ENCODE measurements around the gene COQ6.
"Not testable (repeated sequence)": the region's sequence is repeated elsewhere in the genome, so short reads cannot be mapped to it uniquely, and the experiment has no call there.

COQ6 gene

DNA sequence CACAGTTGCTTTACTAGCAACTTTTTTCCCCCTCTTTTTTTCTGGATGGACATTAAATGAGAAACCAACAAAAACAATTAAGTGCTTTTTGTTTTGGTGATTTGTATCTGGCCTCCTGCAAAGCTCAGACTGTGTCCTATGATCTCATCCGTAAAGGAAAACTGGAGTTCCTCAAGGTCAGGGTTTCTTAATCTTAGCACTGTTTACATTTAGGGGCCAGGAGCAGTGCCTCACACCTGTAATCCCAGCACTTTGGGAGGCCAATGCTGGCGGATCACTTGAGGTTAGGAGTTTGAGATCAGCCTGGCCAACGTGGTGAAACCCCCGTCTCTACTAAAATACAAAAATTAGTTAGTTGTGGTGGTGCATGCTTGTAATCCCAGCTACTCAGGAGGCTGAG lies 41.0 kb downstream of the COQ6 start:
- in situ Hi-C loops (cut with HindIII; ENCODE audit: low pct_ligation_motif_present, low sequenced_read_pairs): no loop called here
- TF ChIP-seq, protein P1, sequence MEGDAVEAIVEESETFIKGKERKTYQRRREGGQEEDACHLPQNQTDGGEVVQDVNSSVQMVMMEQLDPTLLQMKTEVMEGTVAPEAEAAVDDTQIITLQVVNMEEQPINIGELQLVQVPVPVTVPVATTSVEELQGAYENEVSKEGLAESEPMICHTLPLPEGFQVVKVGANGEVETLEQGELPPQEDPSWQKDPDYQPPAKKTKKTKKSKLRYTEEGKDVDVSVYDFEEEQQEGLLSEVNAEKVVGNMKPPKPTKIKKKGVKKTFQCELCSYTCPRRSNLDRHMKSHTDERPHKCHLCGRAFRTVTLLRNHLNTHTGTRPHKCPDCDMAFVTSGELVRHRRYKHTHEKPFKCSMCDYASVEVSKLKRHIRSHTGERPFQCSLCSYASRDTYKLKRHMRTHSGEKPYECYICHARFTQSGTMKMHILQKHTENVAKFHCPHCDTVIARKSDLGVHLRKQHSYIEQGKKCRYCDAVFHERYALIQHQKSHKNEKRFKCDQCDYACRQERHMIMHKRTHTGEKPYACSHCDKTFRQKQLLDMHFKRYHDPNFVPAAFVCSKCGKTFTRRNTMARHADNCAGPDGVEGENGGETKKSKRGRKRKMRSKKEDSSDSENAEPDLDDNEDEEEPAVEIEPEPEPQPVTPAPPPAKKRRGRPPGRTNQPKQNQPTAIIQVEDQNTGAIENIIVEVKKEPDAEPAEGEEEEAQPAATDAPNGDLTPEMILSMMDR (IDR thresholded peaks at IDR 0.05; ENCODE audit: low read depth, low read length, missing control alignments): no peak
- Histone ChIP-seq H3K36me3 (replicated peaks) (peaks cover 7% of the 10 kb centered on the region), H3K4me3 (ENCODE audit: low read depth, low read length) (no peak overlapping the region), H3K27me3 (replicated peaks) (no peaks in the 10 kb centered on the region), H3K27ac (no peak overlapping the region)
- DNase-seq: no peak

DNA sequence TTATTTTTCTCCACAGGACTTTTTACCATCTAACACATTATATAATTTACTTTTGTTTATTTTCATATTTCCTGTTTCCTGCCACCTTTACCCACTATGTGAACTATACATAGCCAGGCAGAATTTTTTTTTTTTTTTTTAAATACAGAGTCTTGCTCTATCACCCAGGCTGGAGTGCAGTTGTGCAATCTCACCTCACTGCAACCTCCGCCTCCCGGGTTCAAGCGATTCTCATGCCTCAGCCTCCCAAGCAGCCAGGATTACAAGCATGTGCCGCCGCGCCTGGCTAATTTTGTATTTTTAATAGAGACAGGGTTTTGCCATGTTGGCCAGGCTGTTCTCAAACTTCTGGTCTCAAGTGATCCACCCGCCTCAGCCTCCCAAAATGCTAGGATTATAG lies 44.8 kb downstream of the COQ6 start:
- H3K4me3 ChIP-seq (ENCODE audit: low read depth, low read length); H3K27me3 ChIP-seq (replicated peaks); H3K36me3 ChIP-seq (replicated peaks); in situ Hi-C loops (cut with HindIII; ENCODE audit: low pct_ligation_motif_present, low sequenced_read_pairs); DNase-seq; H3K27ac ChIP-seq: not testable (repeated sequence)

DNA sequence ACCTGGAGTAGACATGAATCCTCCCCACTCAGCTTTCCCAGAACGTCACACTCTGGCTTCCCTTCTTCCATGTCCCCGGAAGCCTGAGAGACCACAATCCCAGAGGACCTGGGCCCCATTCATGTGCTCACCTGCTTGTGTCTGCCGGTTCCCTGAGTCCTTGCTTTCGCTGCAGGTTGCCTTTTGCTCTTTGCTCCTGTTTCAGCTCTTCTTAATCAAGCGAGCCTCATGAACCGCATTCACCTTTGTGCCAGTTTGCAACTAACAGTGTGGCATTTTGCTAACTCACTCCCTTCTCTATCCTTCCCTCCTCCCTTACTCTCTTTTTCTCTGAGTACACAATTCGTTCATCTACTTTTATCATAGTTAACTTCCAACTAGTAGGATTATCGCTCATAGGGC lies 45.9 kb downstream of the COQ6 start:
- Histone ChIP-seq H3K4me3 (ENCODE audit: low read depth, low read length) (no peak overlapping the region), H3K36me3 (replicated peaks) (peaks cover 2% of the 10 kb centered on the region), H3K27me3 (replicated peaks) (no peaks in the 10 kb centered on the region), H3K27ac (no peak overlapping the region)
- DNase-seq: no peak
- in situ Hi-C loops (cut with HindIII; ENCODE audit: low pct_ligation_motif_present, low sequenced_read_pairs): no loop called here
- TF ChIP-seq, protein P1 (IDR thresholded peaks at IDR 0.05; ENCODE audit: low read depth, low read length, missing control alignments): no peak

DNA sequence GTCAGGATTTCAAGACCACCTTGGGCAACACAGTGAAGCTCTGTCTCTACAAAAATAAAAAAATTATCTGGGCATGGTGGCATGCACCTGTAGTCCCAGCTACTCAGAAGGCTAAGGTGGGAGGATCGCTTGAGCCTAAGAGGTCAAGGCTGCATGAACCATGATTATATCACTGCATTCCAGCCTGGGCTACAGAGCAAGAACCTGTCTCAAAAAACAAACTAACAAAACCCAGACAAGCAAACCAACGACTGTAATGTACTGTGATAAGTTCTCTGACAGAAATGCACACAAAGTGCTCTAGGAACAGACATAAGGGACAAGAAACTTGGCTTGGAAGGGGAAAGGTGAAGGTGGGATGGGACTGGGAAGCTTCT lies 46.6 kb downstream of the COQ6 start:
- Histone ChIP-seq H3K4me3 (ENCODE audit: low read depth, low read length) (no peak overlapping the region), H3K36me3 (replicated peaks) (peaks cover 2% of the 10 kb centered on the region), H3K27ac (no peak overlapping the region), H3K27me3 (replicated peaks) (no peaks in the 10 kb centered on the region)
- in situ Hi-C loops (cut with HindIII; ENCODE audit: low pct_ligation_motif_present, low sequenced_read_pairs): no loop called here
- TF ChIP-seq, protein P1 (IDR thresholded peaks at IDR 0.05; ENCODE audit: low read depth, low read length, missing control alignments): no peak
- no peak for DNase-seq

DNA sequence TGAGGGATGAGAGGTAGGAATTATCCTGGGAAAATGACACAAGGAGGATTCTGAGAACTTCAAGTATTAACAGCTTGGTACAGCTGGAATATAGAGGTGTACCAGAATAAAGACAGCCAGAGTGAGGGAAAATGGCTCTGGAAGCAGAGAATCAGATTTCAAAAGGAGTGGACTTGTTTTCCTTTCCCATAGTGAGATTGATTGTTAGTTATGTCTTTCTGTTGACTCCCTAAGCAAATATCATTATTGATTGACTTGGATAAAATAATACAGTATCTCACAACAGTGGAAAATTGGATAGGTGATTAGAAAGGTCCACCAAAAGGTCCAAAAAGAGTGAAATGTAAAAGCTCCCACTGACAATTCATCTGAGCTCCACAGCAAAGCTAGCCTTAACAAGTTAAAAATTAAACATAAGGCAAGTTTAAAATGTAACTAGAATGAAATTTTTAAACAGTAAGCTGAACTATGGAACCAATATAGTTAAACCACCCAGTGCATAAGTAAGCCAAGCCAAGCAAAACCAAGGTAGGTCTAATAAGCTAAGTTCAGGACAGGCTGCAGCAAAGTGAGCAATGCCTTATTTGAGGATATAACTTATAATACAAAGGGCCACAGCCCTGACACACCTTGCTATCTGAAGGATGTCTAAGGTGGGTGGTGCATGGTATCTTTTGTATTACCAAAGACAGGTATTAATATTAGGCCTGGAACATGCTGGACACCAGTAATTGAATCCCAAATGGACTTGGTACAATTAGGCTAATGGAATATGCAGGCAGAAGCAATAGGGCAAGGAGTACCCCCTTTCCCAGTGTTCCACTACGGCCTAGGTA lies 47.2 kb downstream of the COQ6 start:
- in situ Hi-C loops (cut with HindIII; ENCODE audit: low pct_ligation_motif_present, low sequenced_read_pairs): no loop called here
- Histone ChIP-seq H3K36me3 (replicated peaks) (peaks cover 2% of the 10 kb centered on the region), H3K4me3 (ENCODE audit: low read depth, low read length) (no peak overlapping the region), H3K27ac (no peak overlapping the region), H3K27me3 (replicated peaks) (no peaks in the 10 kb centered on the region)
- no peak for DNase-seq
- TF ChIP-seq, protein P1 (IDR thresholded peaks at IDR 0.05; ENCODE audit: low read depth, low read length, missing control alignments): no peak

DNA sequence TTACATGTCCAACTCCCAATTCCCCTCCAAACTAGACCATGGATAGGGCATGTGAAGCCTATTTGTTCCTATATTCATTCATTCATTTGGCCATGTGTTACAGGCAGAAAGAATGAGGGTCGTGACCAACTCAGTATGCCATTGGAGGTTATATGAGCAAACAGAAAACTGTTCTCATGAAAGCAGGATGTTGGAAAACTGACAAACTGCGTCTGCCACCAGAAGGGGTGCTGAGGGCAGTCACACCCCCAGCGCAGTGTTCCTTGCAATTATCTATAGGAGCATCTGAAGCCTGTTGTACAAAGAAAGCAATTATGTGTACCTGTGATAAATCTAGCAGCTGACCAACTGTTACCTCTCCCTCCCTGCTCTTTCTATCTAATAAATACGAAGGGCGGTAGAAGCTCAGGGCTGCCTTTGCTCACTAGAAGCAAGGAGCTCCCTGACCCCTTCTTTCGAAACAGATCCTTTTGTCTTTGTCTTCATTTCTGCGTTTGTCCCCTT lies 47.9 kb downstream of the COQ6 start:
- in situ Hi-C loops (cut with HindIII; ENCODE audit: low pct_ligation_motif_present, low sequenced_read_pairs): no loop called here
- H3K4me3 ChIP-seq (ENCODE audit: low read depth, low read length): no peak overlapping the region
- no peak for DNase-seq
- H3K27ac ChIP-seq: no peak overlapping the region
- no peaks in the 10 kb centered on the region for H3K27me3 ChIP-seq (replicated peaks)
- TF ChIP-seq, protein P1 (IDR thresholded peaks at IDR 0.05; ENCODE audit: low read depth, low read length, missing control alignments): no peak
- peaks cover 2% of the 10 kb centered on the region for H3K36me3 ChIP-seq (replicated peaks)
